HG03280 (cell line): ENCODE results near the gene IRX1.

Source experiments
- ATAC-seq: cut with Tn5 transposase; IDR thresholded peaks from one replicate; pipeline ENCODE4 v1.9.1; 2021; ENCODE audit warnings: mild to moderate bottlenecking, moderate library complexity; ENCODE audit not compliant: unreplicated experiment

The IRX1 gene

DNA sequence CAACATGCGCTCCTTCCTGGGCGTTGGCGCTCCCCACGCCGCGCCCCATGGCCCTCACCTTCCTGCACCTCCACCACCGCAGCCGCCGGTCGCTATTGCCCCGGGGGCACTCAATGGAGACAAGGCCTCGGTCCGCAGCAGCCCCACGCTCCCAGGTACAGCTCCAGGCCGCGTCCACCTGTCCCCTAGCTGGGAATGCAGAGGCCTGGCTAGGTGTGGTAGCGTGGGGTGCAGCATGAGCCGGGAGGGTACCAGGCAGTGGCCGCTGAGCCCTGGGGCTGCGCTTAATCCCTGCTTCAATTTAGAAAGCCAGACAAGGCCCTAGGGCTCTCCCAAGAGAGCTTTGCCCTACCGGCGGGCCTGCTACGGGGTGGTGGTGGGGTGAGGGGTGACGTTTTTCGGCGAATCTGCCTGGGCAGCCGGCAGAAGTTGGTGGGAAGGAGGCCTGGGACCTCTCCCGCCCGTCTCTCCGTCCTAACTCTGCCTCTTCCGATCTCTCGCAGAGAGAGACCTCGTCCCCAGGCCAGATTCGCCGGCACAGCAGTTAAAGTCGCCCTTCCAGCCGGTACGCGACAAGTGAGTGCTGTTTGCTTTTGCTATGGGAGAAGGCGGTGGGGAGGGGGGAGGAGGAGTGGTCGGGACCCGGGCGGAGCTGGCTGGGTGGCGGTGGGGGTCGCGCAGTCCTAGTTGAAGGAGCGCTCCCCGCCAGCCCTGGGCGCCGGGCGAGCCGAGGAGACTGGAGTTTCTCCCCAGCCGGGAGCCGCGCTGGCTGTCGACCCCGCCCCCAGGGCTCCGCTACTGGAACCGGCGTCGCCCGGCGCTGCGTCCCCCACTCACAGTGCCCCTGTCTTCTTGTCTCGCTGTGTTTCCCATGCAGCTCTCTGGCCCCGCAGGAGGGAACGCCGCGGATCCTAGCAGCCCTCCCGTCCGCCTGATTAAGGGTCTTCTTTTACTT lies 4.8 kb downstream of the IRX1 start:
- ATAC-seq, result no peak

- ATAC-seq, result no peak
Measured at GRCh38 chr5:3601061-3601710, 5.6 kb downstream of the IRX1 start.

- ATAC-seq, result no peak
Measured at GRCh38 chr5:3601911-3602782, 6.5 kb downstream of the IRX1 start.

GRCh38 chr5:3602785-3603502 lies 7.3 kb downstream of the IRX1 start:
- no peak for ATAC-seq

DNA sequence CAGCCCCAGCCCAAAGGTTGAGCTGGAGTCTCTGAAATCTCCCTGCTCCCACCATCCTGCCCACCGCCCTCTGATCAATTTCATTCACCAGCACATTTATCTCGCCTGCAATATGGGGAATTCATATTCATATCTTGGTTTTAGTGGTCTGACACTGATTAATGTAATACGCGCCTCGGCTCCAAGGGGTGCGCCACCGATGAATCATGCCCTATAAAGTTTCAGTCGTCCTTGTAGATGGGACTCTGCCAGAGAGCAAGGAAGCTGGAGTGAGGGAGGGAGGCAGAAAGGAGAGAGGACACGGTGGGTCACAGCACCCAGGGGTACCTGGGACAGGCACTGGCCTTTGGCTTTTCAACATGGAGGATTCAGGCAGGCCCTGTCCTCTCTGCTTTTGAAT lies 8.9 kb downstream of the IRX1 start:
- ATAC-seq, result no peak

GRCh38 chr5:3605298-3606010 lies 9.8 kb downstream of the IRX1 start:
- no peak for ATAC-seq

GRCh38 chr5:3606121-3606831 lies 10.6 kb downstream of the IRX1 start:
- no peak for ATAC-seq

GRCh38 chr5:3607541-3608181 lies 12.0 kb downstream of the IRX1 start:
- ATAC-seq, result no peak

DNA sequence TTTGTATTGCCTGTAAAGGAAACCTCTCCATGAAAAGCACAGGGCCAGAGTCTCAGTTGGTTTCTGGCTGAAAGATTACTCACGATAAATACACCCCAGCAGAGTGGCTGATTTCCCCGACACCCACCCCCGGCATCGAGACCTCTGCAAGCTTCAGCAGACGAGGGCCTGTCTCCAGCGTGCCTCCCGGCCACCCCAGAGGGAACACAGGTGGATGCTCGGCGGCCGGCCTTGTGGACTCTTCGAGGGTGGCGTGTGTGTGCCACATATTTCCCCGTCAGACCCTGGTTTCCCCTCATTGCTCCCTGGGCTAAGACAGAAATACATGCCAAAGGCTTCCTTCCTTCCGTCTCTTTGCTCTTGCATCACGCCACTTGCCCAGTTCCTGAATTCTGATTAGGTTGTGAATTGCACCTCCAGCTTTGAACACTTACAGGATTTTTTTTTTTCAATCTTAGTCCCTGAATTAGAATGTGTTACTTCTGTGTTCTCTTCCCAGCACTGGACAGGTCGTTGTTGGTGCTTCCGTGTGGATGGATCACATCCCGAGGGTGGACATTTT lies 13.6 kb downstream of the IRX1 start:
- ATAC-seq, result no peak

DNA sequence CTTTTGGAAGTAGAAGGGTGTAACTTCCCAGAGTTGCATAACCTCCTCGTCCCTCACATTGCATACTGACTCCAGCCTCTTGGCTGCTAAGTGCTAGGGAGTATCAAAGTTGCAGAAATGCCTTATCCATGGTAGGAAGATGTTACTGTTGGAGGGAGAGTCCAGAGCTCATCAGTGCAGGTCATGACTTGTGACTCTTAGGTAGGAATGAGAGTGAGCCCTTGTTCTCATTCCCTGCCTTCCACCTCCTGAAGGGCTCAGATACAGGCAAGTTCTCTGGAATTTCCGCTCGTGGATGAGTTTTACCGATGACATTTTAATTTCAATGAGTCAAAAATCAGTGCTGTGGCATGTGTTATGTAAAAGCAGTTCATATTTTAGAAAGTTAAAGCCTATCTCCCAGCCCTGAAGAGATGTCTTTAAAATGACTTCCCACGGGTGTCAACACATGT lies 17.0 kb downstream of the IRX1 start:
- ATAC-seq, result no peak

- ATAC-seq, result no peak
Measured at GRCh38 chr5:3613726-3614125, 18.1 kb downstream of the IRX1 start.

- ATAC-seq, result no peak
Measured at GRCh38 chr5:3615217-3615616, 19.6 kb downstream of the IRX1 start.

GRCh38 chr5:3615829-3616228 lies 20.2 kb downstream of the IRX1 start:
- no peak for ATAC-seq

DNA sequence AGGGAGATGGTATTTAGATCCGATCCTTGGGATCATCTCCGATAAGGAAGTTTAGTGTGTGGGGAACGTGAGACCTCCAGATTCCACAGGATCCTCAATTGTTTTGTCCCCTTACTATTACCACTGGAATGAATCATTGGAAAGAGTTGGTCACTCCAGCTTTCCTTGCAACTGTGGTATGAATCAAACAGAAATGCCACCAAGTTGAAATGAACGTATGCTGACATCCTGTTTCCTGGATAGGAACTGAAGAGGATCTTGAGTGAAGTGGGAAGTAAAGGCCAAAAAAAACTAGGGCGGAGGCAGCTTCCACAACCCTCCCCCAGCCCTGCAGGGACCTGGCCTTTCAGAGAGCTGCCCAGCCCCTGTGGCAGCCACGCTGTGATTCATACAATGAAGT lies 23.9 kb downstream of the IRX1 start:
- ATAC-seq, result no peak

DNA sequence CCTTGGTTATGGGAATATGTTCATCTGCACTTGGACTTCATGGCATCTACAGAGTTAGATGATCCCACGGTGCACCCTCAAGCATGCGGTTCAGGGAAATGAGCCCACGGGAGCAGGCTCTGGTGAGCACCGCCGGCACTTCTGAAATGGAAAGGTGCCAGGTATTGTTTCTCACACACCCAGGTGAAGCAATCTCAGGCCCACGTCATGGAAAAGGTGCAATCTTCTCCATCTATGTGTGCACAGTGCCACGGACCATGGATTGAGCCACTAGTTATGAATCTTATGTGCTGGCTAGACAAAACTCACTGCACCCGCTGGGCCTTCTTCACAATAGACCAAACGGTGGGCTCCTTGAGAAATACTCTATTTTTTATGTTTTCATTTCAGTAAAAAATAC lies 27.3 kb downstream of the IRX1 start:
- ATAC-seq, result no peak

- ATAC-seq, result no peak
Measured at GRCh38 chr5:3625626-3626025, 30.0 kb downstream of the IRX1 start.

- ATAC-seq, result no peak
Measured at GRCh38 chr5:3634061-3634460, 38.4 kb downstream of the IRX1 start.

DNA sequence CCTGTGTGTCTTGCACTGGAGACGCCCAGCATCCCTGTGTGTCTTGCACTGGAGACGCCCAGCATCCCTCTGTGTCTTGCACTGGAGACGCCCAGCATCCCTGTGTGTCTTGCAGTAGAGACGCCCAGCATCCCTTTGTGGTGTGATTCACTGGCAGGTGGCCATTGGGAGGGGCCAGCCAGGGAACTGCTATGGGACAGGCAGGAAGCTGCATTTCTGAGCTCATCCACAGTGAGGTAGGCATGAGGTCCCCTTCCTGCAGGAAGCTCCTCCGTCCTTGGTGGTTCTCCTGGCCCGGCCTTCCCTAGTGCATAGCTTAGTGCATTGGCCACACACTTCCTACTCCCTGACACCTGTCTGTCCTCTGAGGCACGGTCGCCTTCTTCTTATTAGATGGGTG lies 43.5 kb downstream of the IRX1 start:
- no peak for ATAC-seq

- no peak for ATAC-seq
Measured at GRCh38 chr5:3642231-3642630, 46.6 kb downstream of the IRX1 start.
